Smooth muscle cell (in vitro differentiated cells): Measurements from ENCODE around the gene KIF25. TPM values are rescaled to one million over a fixed set of nuclear protein-coding genes. Genes with fewer than 3 reads are reported as not detected.

Experiments
- DNase-seq: peaks from one replicate; lab custom pipeline; 2025; ENCODE audit not compliant: unreplicated experiment; lab: John Stamatoyannopoulos, UW
- H2AFZ ChIP-seq: fragments of 200-600 bp; sonication (generic); 2 replicates; pipeline ENCODE4 v1.6.0; 2016; ENCODE audit warnings: antibody characterized with exemption, low read depth, mild to moderate bottlenecking
- H3F3A ChIP-seq: fragments of 200-600 bp; sonication (generic); 2 replicates; pipeline ENCODE4 v1.6.0; 2017; ENCODE audit warnings: antibody characterized with exemption, low read depth
- H3K27ac ChIP-seq: fragments of 200-600 bp; sonication (generic); 2 replicates; pipeline ENCODE4 v1.5.1; 2016; ENCODE audit warnings: low read depth, mild to moderate bottlenecking
- H3K27me3 ChIP-seq: fragments of 200-600 bp; sonication (generic); 2 replicates; pipeline ENCODE4 v1.6.1; 2016; ENCODE audit warnings: low read depth, mild to moderate bottlenecking
- H3K36me3 ChIP-seq: fragments of 200-600 bp; sonication (generic); 2 replicates; pipeline ENCODE4 v1.5.1; 2016; ENCODE audit warnings: low read depth
- H3K4me1 ChIP-seq: fragments of 200-600 bp; sonication (generic); 2 replicates; pipeline ENCODE4 v1.5.1; 2016; ENCODE audit warnings: low read depth
- H3K4me2 ChIP-seq: fragments of 200-600 bp; sonication (generic); 2 replicates; pipeline ENCODE4 v1.6.0; 2016; ENCODE audit warnings: mild to moderate bottlenecking
- H3K4me3 ChIP-seq: fragments of 200-600 bp; sonication (generic); 2 replicates; pipeline ENCODE4 v1.5.1; 2016; ENCODE audit warnings: mild to moderate bottlenecking
- H3K79me2 ChIP-seq: fragments of 200-600 bp; sonication (generic); 2 replicates; pipeline ENCODE4 v1.6.0; 2016; ENCODE audit warnings: low read depth, mild to moderate bottlenecking
- H3K9ac ChIP-seq: fragments of 200-600 bp; sonication (generic); 2 replicates; pipeline ENCODE4 v1.6.0; 2016; ENCODE audit warnings: low read depth
- H3K9me3 ChIP-seq: fragments of 200-600 bp; sonication (generic); replicated peaks from 2 replicates; pipeline ENCODE4 v1.5.1; 2016; ENCODE audit warnings: low read depth
- H4K20me1 ChIP-seq: fragments of 200-600 bp; sonication (generic); 2 replicates; pipeline ENCODE4 v1.6.0; 2016; ENCODE audit warnings: low read depth
- CTCF ChIP-seq: fragments of 200-600 bp; sonication (generic); IDR thresholded peaks from 2 replicates; pipeline ENCODE4 v1.5.1; 2017; ENCODE audit warnings: borderline replicate concordance, mild to moderate bottlenecking, antibody characterized with exemption; ENCODE audit not compliant: insufficient read depth, poor library complexity, severe bottlenecking
- WGBS: methylation state at CpG from one replicate; pipeline ENCODE4 v1.1.7; 2016; ENCODE audit warnings: low lambda C conversion rate; 5-methylcytosine and 5-hydroxymethylcytosine counted together
- polyA plus RNA-seq: library from polyadenylated mRNA; unstranded; fragments of >200 nt; fragmentation: Nextera tagmentation; extraction: Ambion mirVana; gene quantifications from 2 replicates; pipeline ENCODE4 v1.2.1, GENCODE V29; 2016
- total RNA-seq: library from RNA; depleted of rRNA; stranded (reverse); fragments of >200 nt; gene quantifications from 2 replicates; pipeline ENCODE4 v1.2.3, GENCODE V29; 2014

The KIF25 gene
- total and polyA plus RNA-seq, 2 experiments from 2014 or later = 0.22 to 1.5 TPM

- no peak overlapping the region for H3K9ac ChIP-seq
- no peaks in the 10 kb centered on the region for H3K4me1 ChIP-seq
- H3F3A ChIP-seq = no peaks in the 10 kb centered on the region
- H3K4me2 ChIP-seq = no peak overlapping the region
- no peaks in the 10 kb centered on the region for H3K36me3 ChIP-seq
- no peak for DNase-seq
- no peaks in the 10 kb centered on the region for H4K20me1 ChIP-seq
- no peaks in the 10 kb centered on the region for H3K9me3 ChIP-seq
- H3K4me3 ChIP-seq = no peak overlapping the region
- no peaks in the 10 kb centered on the region for H3K27me3 ChIP-seq
- H3K27ac ChIP-seq = no peak overlapping the region
- H3K79me2 ChIP-seq = no peaks in the 10 kb centered on the region
- TF ChIP-seq CTCF = no peak
- no peak overlapping the region for H2AFZ ChIP-seq
- 97% methylated on average over 14 of the region's 14 CpGs for WGBS
Observed at GRCh38 chr6:168053957-168054471, 56.5 kb downstream of the KIF25 start.

DNA sequence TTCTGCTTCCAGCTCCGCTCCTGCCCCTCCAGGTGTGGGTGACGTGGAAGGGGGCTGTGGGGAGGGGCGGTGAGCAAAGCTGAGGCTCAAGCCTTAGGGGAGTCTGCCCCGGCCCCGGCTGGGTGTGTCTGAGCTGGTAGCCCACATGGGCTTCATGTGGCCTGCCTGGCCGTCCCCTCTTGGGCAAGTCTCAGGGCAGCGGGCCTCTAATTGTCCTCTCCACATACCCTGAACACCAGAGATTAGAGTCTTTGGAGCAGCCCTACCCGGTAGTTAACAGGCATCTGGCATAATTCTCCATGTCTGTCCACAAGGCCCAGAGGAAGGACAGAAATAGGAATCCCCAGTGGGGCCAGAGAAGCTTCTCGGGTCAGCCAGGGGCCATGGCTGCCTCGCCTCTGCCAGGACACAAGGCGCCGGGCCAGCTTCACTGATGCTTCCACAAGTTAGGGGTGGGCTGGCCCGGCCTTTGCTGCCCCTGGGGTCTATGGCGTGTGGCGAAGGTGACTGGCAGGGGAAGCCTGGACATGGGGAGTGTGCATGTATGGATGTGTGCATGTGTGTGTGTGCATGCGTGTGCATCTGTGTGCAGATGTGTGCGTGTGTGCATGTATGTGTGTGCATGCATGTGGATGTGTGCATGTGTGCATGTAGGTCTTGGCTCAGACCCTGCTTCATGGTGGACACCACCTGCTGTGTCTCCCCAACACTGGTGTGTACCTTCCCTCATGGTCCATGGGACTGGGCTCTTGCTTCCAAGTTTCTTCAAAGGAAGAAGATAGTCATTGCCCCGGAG, 57.5 kb downstream of the KIF25 start:
- Histone ChIP-seq H3K27ac (no peak overlapping the region), H3K4me2 (no peak overlapping the region), H3K27me3 (no peaks in the 10 kb centered on the region), H3K9me3 (no peaks in the 10 kb centered on the region), H3K4me1 (no peaks in the 10 kb centered on the region), H3K79me2 (no peaks in the 10 kb centered on the region), H3K36me3 (no peaks in the 10 kb centered on the region), H3K4me3 (no peak overlapping the region), H4K20me1 (no peaks in the 10 kb centered on the region), H3K9ac (no peak overlapping the region), H3F3A (no peaks in the 10 kb centered on the region), H2AFZ (no peak overlapping the region)
- DNase-seq = no peak
- WGBS = 81% methylated on average over 18 of the region's 18 CpGs
- no peak for TF ChIP-seq CTCF

DNA sequence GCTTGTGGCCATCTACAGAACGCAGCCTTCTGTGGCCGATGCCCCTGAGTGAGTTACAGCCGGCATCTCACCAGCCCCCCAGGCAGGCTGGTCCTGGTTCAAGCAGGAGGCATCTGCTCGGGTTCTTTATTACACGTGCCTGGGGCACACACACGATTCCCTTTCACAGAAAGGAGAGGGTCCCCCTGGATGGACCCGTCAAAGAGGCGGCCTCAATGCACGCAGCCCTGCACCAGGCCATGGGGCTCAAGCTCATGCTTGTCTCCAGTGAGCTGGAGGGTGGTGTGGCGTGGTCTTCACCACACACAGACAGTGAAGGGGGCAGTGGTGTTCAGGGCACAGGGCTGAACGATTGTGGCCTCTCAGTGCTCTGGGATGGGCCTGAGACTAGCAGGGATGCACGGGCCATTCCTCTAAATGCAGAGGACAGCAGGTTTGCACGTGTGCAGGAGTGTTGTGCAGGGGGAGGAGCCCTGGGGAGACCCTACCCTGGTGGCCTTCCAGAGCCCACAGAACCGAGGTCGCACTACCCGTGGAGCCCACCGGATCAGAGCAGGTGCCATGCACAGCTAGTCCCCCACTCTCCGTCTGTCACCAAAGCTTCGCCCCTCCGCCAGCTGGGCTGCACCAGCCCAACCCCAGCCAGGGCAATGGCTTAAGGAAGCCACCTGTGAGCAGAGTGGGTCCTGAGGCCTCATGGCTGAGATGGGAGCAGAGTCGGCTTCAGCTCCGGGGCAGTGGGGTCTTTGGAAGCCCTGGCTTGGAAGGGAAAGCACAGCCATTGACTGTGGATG, 58.4 kb downstream of the KIF25 start:
- H2AFZ ChIP-seq = no peak overlapping the region
- no peaks in the 10 kb centered on the region for H3K9me3 ChIP-seq
- H3K9ac ChIP-seq = no peak overlapping the region
- H3K36me3 ChIP-seq = no peaks in the 10 kb centered on the region
- no peak for DNase-seq
- H3K4me1 ChIP-seq = no peaks in the 10 kb centered on the region
- H4K20me1 ChIP-seq = no peaks in the 10 kb centered on the region
- no peaks in the 10 kb centered on the region for H3F3A ChIP-seq
- H3K4me2 ChIP-seq = no peak overlapping the region
- H3K27ac ChIP-seq = no peak overlapping the region
- no peaks in the 10 kb centered on the region for H3K27me3 ChIP-seq
- no peak for TF ChIP-seq CTCF
- no peaks in the 10 kb centered on the region for H3K79me2 ChIP-seq
- 92% methylated on average over 22 of the region's 22 CpGs for WGBS
- H3K4me3 ChIP-seq = no peak overlapping the region
